GM23338 (cell line): ENCODE results near the gene RGS7. TPM values are rescaled to one million over a fixed set of nuclear protein-coding genes. Genes with fewer than 3 reads are reported as not detected.

ENCODE experiments used
- ATAC-seq: fragments of 200-7000 bp; cut with Tn5 transposase; 3 replicates; pipeline ENCODE4 v1.9.1; 2020
- DNase-seq: peaks from one replicate; pipeline ENCODE4 v3.0.0-alpha.2; 2015; ENCODE audit warnings: low spot score
- H2AFZ ChIP-seq: fragments of 200-600 bp; sonication (generic); 2 replicates; pipeline ENCODE4 v1.8.0; 2016; ENCODE audit warnings: antibody characterized with exemption, mild to moderate bottlenecking, moderate library complexity
- H3F3A ChIP-seq: fragments of 200-600 bp; sonication (generic); replicated peaks from 2 replicates; pipeline ENCODE4 v1.8.0; 2017; ENCODE audit warnings: antibody characterized with exemption, mixed run types, low read depth
- H3K27ac ChIP-seq: fragments of 200-600 bp; sonication (generic); 2 replicates; pipeline ENCODE4 v1.6.1; 2016; ENCODE audit warnings: low read depth
- H3K27me3 ChIP-seq: fragments of 200-600 bp; sonication (generic); 2 replicates; pipeline ENCODE4 v1.8.0; 2016; ENCODE audit warnings: mild to moderate bottlenecking, mixed run types, moderate library complexity; ENCODE audit not compliant: insufficient read depth
- H3K36me3 ChIP-seq: fragments of 200-600 bp; sonication (generic); 2 replicates; pipeline ENCODE4 v1.8.0; 2016; ENCODE audit warnings: mild to moderate bottlenecking; ENCODE audit not compliant: insufficient read depth
- H3K4me1 ChIP-seq: fragments of 200-600 bp; sonication (generic); 2 replicates; pipeline ENCODE4 v1.8.0; 2016; ENCODE audit warnings: mild to moderate bottlenecking, moderate library complexity; ENCODE audit not compliant: insufficient read depth
- H3K4me2 ChIP-seq: fragments of 200-600 bp; sonication (generic); 2 replicates; pipeline ENCODE4 v1.7.1; 2017; ENCODE audit warnings: mixed run types
- H3K4me3 ChIP-seq: fragments of 200-600 bp; sonication (generic); 2 replicates; pipeline ENCODE4 v1.6.1; 2016; ENCODE audit warnings: mixed run types
- H3K79me2 ChIP-seq: fragments of 200-600 bp; sonication (generic); replicated peaks from 2 replicates; pipeline ENCODE4 v1.8.0; 2017; ENCODE audit warnings: mild to moderate bottlenecking; ENCODE audit not compliant: insufficient read depth
- H3K9me2 ChIP-seq: fragments of 200-600 bp; sonication (generic); 2 replicates; pipeline ENCODE4 v1.8.0; 2017; ENCODE audit not compliant: insufficient read depth
- H4K20me1 ChIP-seq: fragments of 200-600 bp; sonication (generic); replicated peaks from 2 replicates; pipeline ENCODE4 v1.8.0; 2017; ENCODE audit warnings: mild to moderate bottlenecking; ENCODE audit not compliant: insufficient read depth
- H3K27ac Mint-ChIP-seq: 2 replicates; pipeline ENCODE4 v1.8.0; 2020; ENCODE audit warnings: inconsistent platforms, mild to moderate bottlenecking, moderate library complexity, mixed read lengths
- H3K27me3 Mint-ChIP-seq: 3 replicates; pipeline ENCODE4 v1.8.0; 2022; ENCODE audit warnings: low read depth, mild to moderate bottlenecking, moderate library complexity, mixed read lengths, inconsistent platforms; ENCODE audit not compliant: insufficient read depth, poor library complexity
- H3K36me3 Mint-ChIP-seq: 3 replicates; pipeline ENCODE4 v1.8.0; 2021; ENCODE audit warnings: low read depth, mild to moderate bottlenecking, inconsistent platforms, moderate library complexity, mixed read lengths
- H3K4me1 Mint-ChIP-seq: 3 replicates; pipeline ENCODE4 v1.8.0; 2020; ENCODE audit warnings: mild to moderate bottlenecking, inconsistent platforms, mixed read lengths
- H3K4me3 Mint-ChIP-seq: 3 replicates; pipeline ENCODE4 v1.8.0; 2021; ENCODE audit warnings: moderate library complexity, mild to moderate bottlenecking, inconsistent platforms, mixed read lengths
- H3K9me3 Mint-ChIP-seq: 3 replicates; pipeline ENCODE4 v1.8.0; 2020; ENCODE audit warnings: moderate library complexity, mild to moderate bottlenecking, inconsistent platforms, mixed read lengths
- CREB1 ChIP-seq: fragments of 250-450 bp; sonication (Bioruptor Pico); IDR thresholded peaks from 2 replicates; pipeline ENCODE4 v1.5.0; 2020; ENCODE audit warnings: low read depth, mild to moderate bottlenecking, moderate library complexity
- ETS1 ChIP-seq: IDR thresholded peaks from 2 replicates; pipeline ENCODE4 v1.6.1; 2016; ENCODE audit warnings: antibody characterized with exemption
- EZH2 ChIP-seq: fragments of 200-600 bp; sonication (generic); IDR thresholded peaks from one replicate; pipeline ENCODE4 v1.8.0; 2017; ENCODE audit warnings: antibody characterized with exemption, mild to moderate bottlenecking, low read depth; ENCODE audit not compliant: unreplicated experiment
- EZH2phosphoT487 ChIP-seq: fragments of 200-600 bp; sonication (generic); IDR thresholded peaks from one replicate; pipeline ENCODE4 v1.8.1; 2018; ENCODE audit warnings: antibody characterized with exemption; ENCODE audit not compliant: unreplicated experiment
- JUNB ChIP-seq: IDR thresholded peaks from one replicate; pipeline ENCODE4 v1.6.1; 2016; ENCODE audit warnings: antibody characterized with exemption; ENCODE audit not compliant: unreplicated experiment
- NANOG ChIP-seq: IDR thresholded peaks from 2 replicates; pipeline ENCODE4 v1.6.1; 2016; ENCODE audit warnings: antibody characterized with exemption, borderline replicate concordance
- POLR2AphosphoS5 ChIP-seq: IDR thresholded peaks from 2 replicates; pipeline ENCODE4 v1.6.1; 2016; ENCODE audit warnings: antibody characterized with exemption, low read depth
- REST ChIP-seq: IDR thresholded peaks from one replicate; pipeline ENCODE4 v1.6.1; 2018; ENCODE audit warnings: antibody characterized with exemption; ENCODE audit not compliant: unreplicated experiment
- STAT1 ChIP-seq: IDR thresholded peaks from one replicate; pipeline ENCODE4 v1.6.1; 2016; ENCODE audit warnings: antibody characterized with exemption; ENCODE audit not compliant: unreplicated experiment
- ZNF114 ChIP-seq: fragments of 250-450 bp; sonication (Bioruptor Pico); IDR thresholded peaks from 2 replicates; pipeline ENCODE4 v1.5.0; 2020; ENCODE audit warnings: mild to moderate bottlenecking, moderate library complexity
- ZNF331 ChIP-seq: fragments of 250-450 bp; sonication (Bioruptor Pico); IDR thresholded peaks from 2 replicates; pipeline ENCODE4 v1.5.0; 2020; ENCODE audit warnings: low read depth, mild to moderate bottlenecking, moderate library complexity
- polyA plus RNA-seq: library from polyadenylated mRNA; unstranded; fragments of >200 nt; fragmentation: Nextera tagmentation; extraction: Ambion mirVana; gene quantifications from 2 replicates; pipeline ENCODE4 v1.2.1, GENCODE V29; 2016
- total RNA-seq: library from RNA; depleted of rRNA; stranded (reverse); fragments of >200 nt; shearing (Covaris generic); gene quantifications from 2 replicates; pipeline ENCODE4 v1.2.3, GENCODE V29; 2014
- TF ChIP-seq, protein P1 (sequence below), 2 experiments: fragments of 200-600 bp in 1 of 2; sonication (generic) in 1 of 2; conservative IDR thresholded peaks; 2 replicates each; pipeline versions ENCODE4 v1.5.1 to v1.6.1; 2016 to 2017; ENCODE audit warnings: antibody characterized with exemption in 2 of 2, low read depth in 2 of 2, mild to moderate bottlenecking in 2 of 2, moderate library complexity in 1 of 2

Gene RGS7
- total and polyA plus RNA-seq, 2 experiments from 2014 or later = 2.0 to 2.2 TPM

DNA sequence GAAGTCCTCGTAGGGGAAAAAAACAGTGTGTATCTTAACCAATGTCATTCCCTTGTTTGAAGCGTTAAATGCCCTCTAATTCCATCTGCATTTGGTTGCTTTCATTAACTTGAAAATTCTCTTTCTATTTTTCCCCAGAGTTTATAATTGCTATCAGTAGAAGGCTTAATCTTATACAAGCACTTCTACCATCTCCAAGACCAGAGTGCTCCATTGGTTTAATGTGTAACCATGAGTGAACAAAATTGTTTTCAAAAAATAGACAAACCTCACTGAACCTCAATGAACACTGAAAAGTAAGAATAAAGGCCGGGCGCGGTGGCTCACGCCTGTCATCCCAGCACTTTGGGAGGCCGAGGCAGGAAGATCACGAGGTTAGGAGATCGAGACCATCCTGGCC is 141.3 kb downstream of the RGS7 start (continued):
- TF ChIP-seq REST (no peak), EZH2 (no peak), NANOG (no peak)

- no peak overlapping the region for H3K4me3 ChIP-seq
- H3F3A ChIP-seq = no peaks in the 10 kb centered on the region
- no peaks in the 10 kb centered on the region for H3K27me3 Mint-ChIP-seq
- ATAC-seq (no peak), DNase-seq (no peak)
- no peaks in the 10 kb centered on the region for H4K20me1 ChIP-seq
- 0 out of 2 replicates have a peak overlapping the region, but pooled peaks have one; percentile 28 for H2AFZ ChIP-seq
- peaks cover 7% of the 10 kb centered on the region; the same call in 2 of the 3 replicates for H3K36me3 Mint-ChIP-seq
- H3K27ac Mint-ChIP-seq = no peak overlapping the region
- H3K27ac ChIP-seq = no peak overlapping the region
- no peak for TF ChIP-seq STAT1
- TF ChIP-seq CREB1 (CRISPR knock-in tag) = no peak
- no peak for TF ChIP-seq POLR2AphosphoS5
- TF ChIP-seq JUNB = no peak
- TF ChIP-seq NANOG = no peak
- TF ChIP-seq EZH2phosphoT487 = no peak
- no peaks in the 10 kb centered on the region for H3K79me2 ChIP-seq
- peaks cover 21% of the 10 kb centered on the region; the same call in 1 of the 2 replicates for H3K4me1 ChIP-seq
- H3K36me3 ChIP-seq = no peaks in the 10 kb centered on the region
- no peaks in the 10 kb centered on the region for H3K27me3 ChIP-seq
- H3K4me2 ChIP-seq = no peak overlapping the region
- H3K4me1 Mint-ChIP-seq = peaks cover 16% of the 10 kb centered on the region; the same call in 2 of the 3 replicates
- no peak overlapping the region for H3K4me3 Mint-ChIP-seq
- H3K9me2 ChIP-seq = no peaks in the 10 kb centered on the region
- no peaks in the 10 kb centered on the region for H3K9me3 Mint-ChIP-seq
Observed at GRCh38 chr1:241215203-241215602, 141.8 kb downstream of the RGS7 start.

DNA sequence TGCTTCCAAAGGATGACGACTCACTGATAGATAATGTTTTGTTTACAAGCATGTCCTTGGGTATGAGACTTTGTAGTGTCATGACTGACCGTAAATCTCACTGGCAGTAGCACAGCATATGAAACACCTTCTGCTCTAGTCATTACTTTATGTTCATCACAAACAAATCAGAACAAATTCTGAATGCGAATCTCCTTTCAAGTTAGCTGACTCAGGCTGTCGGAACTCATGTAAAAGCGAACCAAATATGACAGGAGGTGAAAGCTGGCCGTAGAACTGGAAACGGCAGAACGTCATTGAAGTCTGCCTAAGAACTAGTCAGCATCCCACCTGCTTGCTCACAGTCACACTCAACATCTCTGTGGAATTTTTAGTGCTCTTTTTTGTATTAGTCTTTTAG is 143.9 kb downstream of the RGS7 start:
- no peaks in the 10 kb centered on the region for H3K9me3 Mint-ChIP-seq
- no peaks in the 10 kb centered on the region for H4K20me1 ChIP-seq
- no peaks in the 10 kb centered on the region for H3K36me3 ChIP-seq
- no peaks in the 10 kb centered on the region for H3K27me3 Mint-ChIP-seq
- no peaks in the 10 kb centered on the region for H3K27me3 ChIP-seq
- no peaks in the 10 kb centered on the region for H3K79me2 ChIP-seq
- H3K4me1 Mint-ChIP-seq = peaks cover 10% of the 10 kb centered on the region
- no peak overlapping the region for H3K4me3 Mint-ChIP-seq
- H3K27ac ChIP-seq = no peak overlapping the region
- no peak for ATAC-seq
- no peak overlapping the region for H3K27ac Mint-ChIP-seq
- no peak overlapping the region for H3K4me2 ChIP-seq
- peaks cover 15% of the 10 kb centered on the region; the same call in 1 of the 2 replicates for H3K4me1 ChIP-seq
- no peak overlapping the region for H2AFZ ChIP-seq
- no peaks in the 10 kb centered on the region for H3K9me2 ChIP-seq
- no peak for DNase-seq
- no peaks in the 10 kb centered on the region for H3K36me3 Mint-ChIP-seq
- H3K4me3 ChIP-seq = no peak overlapping the region
- H3F3A ChIP-seq = no peaks in the 10 kb centered on the region
- TF ChIP-seq NANOG (no peak), ZNF331 (no peak), REST (no peak), JUNB (no peak), ETS1 (no peak), CREB1 (CRISPR knock-in tag) (no peak), ZNF114 (CRISPR knock-in tag) (no peak), EZH2 (no peak), EZH2phosphoT487 (no peak), POLR2AphosphoS5 (no peak)
- TF ChIP-seq, protein P1, sequence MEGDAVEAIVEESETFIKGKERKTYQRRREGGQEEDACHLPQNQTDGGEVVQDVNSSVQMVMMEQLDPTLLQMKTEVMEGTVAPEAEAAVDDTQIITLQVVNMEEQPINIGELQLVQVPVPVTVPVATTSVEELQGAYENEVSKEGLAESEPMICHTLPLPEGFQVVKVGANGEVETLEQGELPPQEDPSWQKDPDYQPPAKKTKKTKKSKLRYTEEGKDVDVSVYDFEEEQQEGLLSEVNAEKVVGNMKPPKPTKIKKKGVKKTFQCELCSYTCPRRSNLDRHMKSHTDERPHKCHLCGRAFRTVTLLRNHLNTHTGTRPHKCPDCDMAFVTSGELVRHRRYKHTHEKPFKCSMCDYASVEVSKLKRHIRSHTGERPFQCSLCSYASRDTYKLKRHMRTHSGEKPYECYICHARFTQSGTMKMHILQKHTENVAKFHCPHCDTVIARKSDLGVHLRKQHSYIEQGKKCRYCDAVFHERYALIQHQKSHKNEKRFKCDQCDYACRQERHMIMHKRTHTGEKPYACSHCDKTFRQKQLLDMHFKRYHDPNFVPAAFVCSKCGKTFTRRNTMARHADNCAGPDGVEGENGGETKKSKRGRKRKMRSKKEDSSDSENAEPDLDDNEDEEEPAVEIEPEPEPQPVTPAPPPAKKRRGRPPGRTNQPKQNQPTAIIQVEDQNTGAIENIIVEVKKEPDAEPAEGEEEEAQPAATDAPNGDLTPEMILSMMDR (conservative IDR thresholded peaks at IDR 0.05; ENCODE audit: low read depth in 2 of 2) = no peak
